Adrenal gland (tissue), 12 donors: ENCODE data around the gene MYADM. TPM values are rescaled to one million over a fixed set of nuclear protein-coding genes. Genes with fewer than 3 reads are reported as not detected.

Experiments used
- DNase-seq, 7 donors: peaks; one replicate each; pipeline ENCODE4 v3.0.0-alpha.2; 2019 to 2020
- H3K27ac ChIP-seq, 5 donors: fragments of 200-600 bp; sonication (generic) in 4 of 5; 1 replicate in 3 of 5; 2 replicates in 2 of 5; pipeline versions ENCODE4 v1.5.1 to v1.8.0; 2016 to 2020; ENCODE audit warnings: mild to moderate bottlenecking in 1 of 5
- H3K27me3 ChIP-seq: fragments of 200-600 bp; 2 replicates; pipeline ENCODE4 v1.8.0; 2021
- H3K36me3 ChIP-seq, 2 donors: fragments of 200-600 bp; replicated peaks in 1 of 2; 1 replicate in 1 of 2; 2 replicates in 1 of 2; pipeline versions ENCODE4 v1.5.1 to v1.8.0; 2018 to 2022
- H3K4me1 ChIP-seq, 2 donors: fragments of 200-600 bp; replicated peaks in 1 of 2; 1 replicate in 1 of 2; 2 replicates in 1 of 2; pipeline versions ENCODE4 v1.5.1 to v1.8.0; 2018 to 2021
- H3K4me3 ChIP-seq, 4 donors: fragments of 200-600 bp; sonication (generic) in 3 of 4; one replicate each; pipeline ENCODE4 v1.5.1; 2016 to 2018
- H3K9me3 ChIP-seq, 3 donors: fragments of 200-600 bp; sonication (generic) in 1 of 3; replicated peaks in 1 of 3; 1 replicate in 2 of 3; 2 replicates in 1 of 3; pipeline versions ENCODE4 v1.5.1 to v1.8.0; 2016 to 2021
- CTCF ChIP-seq, 6 experiments: fragments of 450-650 bp in 4 of 6; fragments of 200-600 bp in 2 of 6; sonication (generic) in 1 of 6; IDR thresholded peaks; 1 replicate in 5 of 6; 2 replicates in 1 of 6; pipeline versions ENCODE4 v1.5.1 to v1.8.0; 2016 to 2021; ENCODE audit warnings: antibody characterized with exemption in 6 of 6, mild to moderate bottlenecking in 2 of 6, moderate library complexity in 1 of 6
- POLR2A ChIP-seq, 2 donors: fragments of 450-650 bp; IDR thresholded peaks; one replicate each; pipeline ENCODE4 v1.6.1; 2017; ENCODE audit warnings: antibody characterized with exemption in 2 of 2, mild to moderate bottlenecking in 2 of 2, moderate library complexity in 1 of 2
- WGBS, 4 donors: extraction: QIAGEN DNeasy Blood & Tissue Kit in 2 of 4; methylation state at CpG; one replicate each; pipeline versions ENCODE4 v1.1.5 to v1.1.7; 2013 to 2017; 5-methylcytosine and 5-hydroxymethylcytosine counted together
- intact Hi-C, 2 donors: fragments of 100-400 bp; cut with DNase I; formaldehyde crosslinking; loops; one replicate each; pipeline versions ENCODE4 v1.14.1 to v1.15.0; 2022 to 2023
- polyA plus RNA-seq, 3 donors: library from polyadenylated mRNA; stranded (reverse); fragments of 200-250 nt in 2 of 3; fragments of 350-450 nt in 1 of 3; fragmentation: Illumina TruSeq in 1 of 3; extraction: RNeasy Lipid Tissue Mini Kit (QIAGEN cat#74804) in 1 of 3; gene quantifications; one replicate each; pipeline ENCODE4 v1.2.3, GENCODE V29; 2013 to 2014
- total RNA-seq, 9 donors: library from RNA; depleted of rRNA in 4 of 9; stranded (reverse); fragments of >200 nt in 4 of 9; fragments of 120-200 nt in 1 of 9; fragmentation: NEBNext Ultra II Directional in 1 of 9; extraction: Animal tissue kit (Norgen Biotek cat#: 25700) in 1 of 9; gene quantifications; one replicate each; pipeline versions ENCODE4 v1.1.0 to v1.2.4, GENCODE V29; 2013 to 2023
- donor health status: healthy with polysubstance abuse.
- donor health status: Bipolar disorder and iron deficiency.
- donor health status: DM: yes; HTN: yes; CAD: no.
- donor health status: DM: no; HTN: no; CAD: no.
- donor health status: DM: no; HTN: no; CAD: no.
- donor health status: DM: yes; HTN: yes; CAD: no.

MYADM gene
- total and polyA plus RNA-seq, 12 donors, result 6.5 to 74.0 (median 38.1) TPM

- 55 to 59% (median 56%) methylated on average over 8 of the region's 8 CpGs for whole genome bisulfite sequencing, 4 donors
- TF ChIP-seq POLR2A (IDR thresholded peaks at IDR 0.05) (no peak), CTCF (IDR thresholded peaks at IDR 0.05) (no peak)
- Histone ChIP-seq H3K4me3 (no peak overlapping the region), H3K9me3 (no peaks in the 10 kb centered on the region), H3K4me1 (no peaks in the 10 kb centered on the region), H3K27ac (no peak overlapping the region), H3K27me3 (peaks cover 27% of the 10 kb centered on the region), H3K36me3 (no peaks in the 10 kb centered on the region)
- no peak for DNase-seq
- intact Hi-C loops, result no loop called here
These were observed 47.3 kb downstream of the MYADM start for GRCh38 chr19:53915000-53915399.

- 71 to 78% (median 75%) methylated on average over 6 of the region's 6 CpGs for WGBS, 4 donors
- H3K9me3 ChIP-seq, result no peaks in the 10 kb centered on the region
- no peak overlapping the region for H3K27ac ChIP-seq
- no peak overlapping the region for H3K4me3 ChIP-seq
- intact Hi-C loops, result no loop called here
- H3K4me1 ChIP-seq, result no peaks in the 10 kb centered on the region
- H3K27me3 ChIP-seq, result peaks cover 18% of the 10 kb centered on the region
- no peak for TF ChIP-seq POLR2A (IDR thresholded peaks at IDR 0.05)
- TF ChIP-seq CTCF (IDR thresholded peaks at IDR 0.05), result no peak
- DNase-seq, result no peak
- H3K36me3 ChIP-seq, result no peaks in the 10 kb centered on the region
These were observed 48.3 kb downstream of the MYADM start for GRCh38 chr19:53916004-53916403.

GRCh38 chr19:53917356-53917755, 49.7 kb downstream of the MYADM start:
- no peak for DNase-seq
- no peaks in the 10 kb centered on the region for H3K9me3 ChIP-seq
- TF ChIP-seq CTCF (IDR thresholded peaks at IDR 0.05), result no peak
- TF ChIP-seq POLR2A (IDR thresholded peaks at IDR 0.05), result no peak
- no peaks in the 10 kb centered on the region for H3K4me1 ChIP-seq
- no peak overlapping the region for H3K27ac ChIP-seq
- WGBS, 4 donors, result 79 to 82% (median 81%) methylated on average over 7 of the region's 7 CpGs
- no peak overlapping the region for H3K4me3 ChIP-seq
- intact Hi-C loops, result no loop called here
- no peaks in the 10 kb centered on the region for H3K36me3 ChIP-seq
- peaks cover 8% of the 10 kb centered on the region for H3K27me3 ChIP-seq

Other genes with a start within 250 kb of the MYADM start
- gene DPRX, start 235.9 kb upstream of the MYADM start, total RNA-seq, result not detected
- gene DPRX, start 235.9 kb upstream of the MYADM start, polyA plus RNA-seq, result not detected
- under 1 TPM in 7 of 9 donors, not detected in 2; 0.11 to 0.78 (median 0.21) TPM for gene NLRP12, start 43.6 kb upstream of the MYADM start, total RNA-seq
- gene NLRP12, start 43.6 kb upstream of the MYADM start, polyA plus RNA-seq, result under 1 TPM in 2 of 3 donors, not detected in 1; 0.10 to 0.40 TPM
- not detected for gene PRKCG, start 14.3 kb downstream of the MYADM start, total RNA-seq
- gene PRKCG, start 14.3 kb downstream of the MYADM start, polyA plus RNA-seq, result not detected
- gene CACNG7, start 41.4 kb downstream of the MYADM start, total RNA-seq, result under 1 TPM in 2 of 9 donors, not detected in 7; 0.11 to 0.14 TPM
- gene CACNG7, start 41.4 kb downstream of the MYADM start, polyA plus RNA-seq, result 1 to 10 TPM in 1 of 3 donors, under 1 TPM in 2; 0.09 to 1.4 (median 0.13) TPM
- under 1 TPM in 3 of 9 donors, not detected in 6; under 0.01 to 0.06 (median 0.04) TPM for gene CACNG8, start 95.1 kb downstream of the MYADM start, total RNA-seq
- under 1 TPM in 2 of 3 donors, not detected in 1; under 0.01 to 0.03 TPM for gene CACNG8, start 95.1 kb downstream of the MYADM start, polyA plus RNA-seq
- gene CACNG6, start 123.8 kb downstream of the MYADM start, total RNA-seq, result not detected
- not detected for gene CACNG6, start 123.8 kb downstream of the MYADM start, polyA plus RNA-seq
- under 1 TPM in 1 of 9 donors, not detected in 8; 0.83 TPM for gene VSTM1, start 196.0 kb downstream of the MYADM start, total RNA-seq
- gene VSTM1, start 196.0 kb downstream of the MYADM start, polyA plus RNA-seq, result not detected
- not detected for gene TARM1, start 213.5 kb downstream of the MYADM start, total RNA-seq
- not detected for gene TARM1, start 213.5 kb downstream of the MYADM start, polyA plus RNA-seq
- gene OSCAR, start 232.9 kb downstream of the MYADM start, total RNA-seq, result 1 to 10 TPM in 6 of 9 donors, under 1 TPM in 2, not detected in 1; 0.11 to 6.6 (median 2.2) TPM
- 1 to 10 TPM in 2 of 3 donors, under 1 TPM in 1; 0.55 to 6.0 (median 3.3) TPM for gene OSCAR, start 232.9 kb downstream of the MYADM start, polyA plus RNA-seq
- gene NDUFA3, start 235.0 kb downstream of the MYADM start, total RNA-seq, result 100 to 1,000 TPM in 6 of 9 donors, 10 to 100 TPM in 3; 33.2 to 257 (median 150) TPM
- 1,000 to 10,000 TPM in 2 of 3 donors, 100 to 1,000 TPM in 1; 237 to 1,730 (median 1,627) TPM for gene NDUFA3, start 235.0 kb downstream of the MYADM start, polyA plus RNA-seq
- gene TFPT, start 247.8 kb downstream of the MYADM start, total RNA-seq, result 10 to 100 TPM; 19.5 to 28.0 (median 24.1) TPM
- 10 to 100 TPM; 11.4 to 58.6 (median 40.4) TPM for gene TFPT, start 247.8 kb downstream of the MYADM start, polyA plus RNA-seq
- gene PRPF31, start 247.9 kb downstream of the MYADM start, total RNA-seq, result 10 to 100 TPM; 36.1 to 72.5 (median 49.5) TPM
- gene PRPF31, start 247.9 kb downstream of the MYADM start, polyA plus RNA-seq, result 10 to 100 TPM; 54.4 to 91.7 (median 74.6) TPM